Astrocyte (in vitro differentiated cells and primary cell): ENCODE data around the gene CFAP58.

ENCODE experiments used
- CTCF ChIP-seq: IDR thresholded peaks from 2 replicates; pipeline ENCODE4 v1.5.1; 2011; ENCODE audit warnings: low read depth, mild to moderate bottlenecking, inconsistent platforms, low read length, moderate library complexity; ENCODE audit not compliant: insufficient read depth
- EZH2 ChIP-seq: IDR thresholded peaks from 2 replicates; pipeline ENCODE4 v1.6.1; 2012; ENCODE audit warnings: mild to moderate bottlenecking, low read length, inconsistent platforms; ENCODE audit not compliant: insufficient read depth

GRCh38 chr10:104322416-104322782 lies 31.2 kb upstream of the CFAP58 start:
- TF ChIP-seq EZH2 (no peak), CTCF (no peak)
